ENCODE results near the gene NBAS. TPM values are rescaled to one million over a fixed set of nuclear protein-coding genes. Genes with fewer than 3 reads are reported as not detected.

The NBAS gene
- total and polyA plus RNA-seq, 2 of the 4 experiments (the other 2 are of a cell fraction): 22.3 to 105 TPM

DNA sequence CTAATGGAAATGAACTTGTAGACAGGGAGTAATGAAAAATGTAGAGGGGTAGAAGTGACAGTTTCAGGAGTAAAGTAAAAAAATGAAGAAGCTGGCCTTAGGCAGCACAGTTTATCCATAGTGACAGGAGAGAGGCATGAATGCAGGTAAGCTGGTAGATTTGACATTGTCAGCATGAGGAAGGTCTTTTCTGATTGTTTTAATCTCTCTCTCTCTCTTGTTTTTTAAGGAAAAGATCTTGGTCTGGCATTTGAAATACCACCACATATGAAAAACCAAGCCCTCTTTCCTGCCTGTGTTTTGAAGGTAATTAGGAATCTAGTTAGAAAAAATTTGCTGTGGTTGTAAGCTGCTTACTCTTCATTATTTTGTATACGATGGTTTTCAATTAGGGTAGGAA lies 44.6 kb upstream of the NBAS start:
- no peak for DNase-seq
- H2BK120ac ChIP-seq (ENCODE audit: low read depth, low read length): no peak overlapping the region
- no peak overlapping the region for H4K5ac ChIP-seq (ENCODE audit: low read depth, low read length)
- in situ Hi-C loops (cut with MboI; ENCODE audit: low sequenced_read_pairs): no loop called here
- no peak overlapping the region for H3K56ac ChIP-seq (ENCODE audit: extremely low read depth, insufficient read depth, low read length)
- no peak overlapping the region for H2BK20ac ChIP-seq (ENCODE audit: low read depth, low read length)
- dilution Hi-C loops (cut with HindIII; ENCODE audit: low sequenced_read_pairs, unreplicated experiment): no loop called here
- H3K23ac ChIP-seq (ENCODE audit: low read depth, low read length): no peak overlapping the region
- no peak overlapping the region for H3K18ac ChIP-seq (ENCODE audit: low read depth, low read length)
- H3K27me3 ChIP-seq (ENCODE audit: control insufficient read depth, insufficient read depth, low read length): no peaks in the 10 kb centered on the region
- no peak overlapping the region for H3K4ac ChIP-seq (ENCODE audit: low read depth, low read length)
- H3K4me3 ChIP-seq (ENCODE audit: insufficient read depth, low read depth, low read length): no peak overlapping the region
- peaks cover 48% of the 10 kb centered on the region for H3K36me3 ChIP-seq (ENCODE audit: control insufficient read depth, insufficient read depth, low read length)
- no TSS peak for BruUV-seq (replicated peaks)
- no CpG with 5 or more reads among the region's 1 CpG for WGBS, 2 experiments (ENCODE audit: extremely low coverage in 2 of 2, insufficient read length in 1 of 2)
- no peaks in the 10 kb centered on the region; the same call in 1 of the 2 replicates for H4K20me1 ChIP-seq (ENCODE audit: insufficient read depth, low read length)
- intact Hi-C loops (cut with micrococcal nuclease): no loop called here
- no peak for TF ChIP-seq RCOR1 (IDR thresholded peaks at IDR 0.05; ENCODE audit: insufficient replicate concordance, low read length)
- TF ChIP-seq SMC3 (IDR thresholded peaks at IDR 0.05; ENCODE audit: low read depth, low read length): no peak
- no peak for TF ChIP-seq NFE2L2 (IDR thresholded peaks at IDR 0.05; ENCODE audit: low read depth, low read length)
- TF ChIP-seq CEBPB (IDR thresholded peaks at IDR 0.05; ENCODE audit: low read depth, low read length): no peak
- TF ChIP-seq MAZ (IDR thresholded peaks at IDR 0.05; ENCODE audit: borderline replicate concordance, low read depth, low read length): no peak
- no peak for TF ChIP-seq MAFK (IDR thresholded peaks at IDR 0.05; ENCODE audit: low read depth, low read length)
- TF ChIP-seq RFX5 (IDR thresholded peaks at IDR 0.05; ENCODE audit: low read depth, low read length): no peak
- TF ChIP-seq CHD1 (IDR thresholded peaks at IDR 0.05; ENCODE audit: low read depth, low read length): no peak
- TF ChIP-seq RAD21 (IDR thresholded peaks at IDR 0.05; ENCODE audit: low read length): no peak
- H2BK15ac ChIP-seq (ENCODE audit: low read depth, low read length): no peak overlapping the region
- no peak overlapping the region for H2AK5ac ChIP-seq (ENCODE audit: low read depth, low read length)
- no peak overlapping the region for H3K4me2 ChIP-seq (ENCODE audit: low read depth, low read length)
- ChIA-PET POLR2A (ENCODE audit: unreplicated experiment) (no interaction called here), CTCF (no interaction called here)
- no peak for ATAC-seq (ENCODE audit: low read depth)
- no peak overlapping the region for H3K27ac ChIP-seq (ENCODE audit: insufficient read depth, low read length)
- no peak overlapping the region for H4K91ac ChIP-seq (ENCODE audit: insufficient read depth, low read depth, low read length)
- no peaks in the 10 kb centered on the region for H3K9me3 ChIP-seq (ENCODE audit: control insufficient read depth, insufficient read depth, low read length)
- H2AFZ ChIP-seq (replicated peaks; ENCODE audit: low read length, poor library complexity): no peak overlapping the region
- no peak overlapping the region for H4K8ac ChIP-seq (ENCODE audit: low read depth in 2 of 2, low read length in 2 of 2)
- H3K14ac ChIP-seq (replicated peaks; ENCODE audit: low read depth, low read length): no peak overlapping the region
- no peaks in the 10 kb centered on the region for H3K79me1 ChIP-seq (ENCODE audit: low read depth in 1 of 2, low read length in 2 of 2)
- no peak overlapping the region for H2AK9ac ChIP-seq (replicated peaks; ENCODE audit: low read depth, low read length, poor library complexity)
- no peak overlapping the region for H3K9ac ChIP-seq (ENCODE audit: low read depth, low read length)
- H3K4me1 ChIP-seq (ENCODE audit: control insufficient read depth, insufficient read depth, low read length): no peaks in the 10 kb centered on the region
- H2BK5ac ChIP-seq (ENCODE audit: low read depth, low read length, poor library complexity, severe bottlenecking): no peak overlapping the region
- H3K9me1 ChIP-seq (ENCODE audit: insufficient read depth, low read length): no peaks in the 10 kb centered on the region

All from IMR-90 (cell line).